Progenitor cell of endocrine pancreas (in vitro differentiated cells): ENCODE measurements around the gene DEGS1. TPM values are rescaled to one million over a fixed set of nuclear protein-coding genes. Genes with fewer than 3 reads are reported as not detected.

Experiments
- DNase-seq: peaks from one replicate; pipeline ENCODE4 v3.0.0; 2021; ENCODE audit warnings: low spot score; ENCODE audit not compliant: unreplicated experiment
- H3K27ac Mint-ChIP-seq: 2 replicates; pipeline ENCODE4 v1.8.0; 2021; ENCODE audit warnings: mild to moderate bottlenecking, moderate library complexity, mixed read lengths
- H3K27me3 Mint-ChIP-seq: 2 replicates; pipeline ENCODE4 v1.8.0; 2021; ENCODE audit warnings: mixed read lengths
- H3K36me3 Mint-ChIP-seq: 2 replicates; pipeline ENCODE4 v1.8.0; 2022; ENCODE audit warnings: mixed read lengths; ENCODE audit not compliant: insufficient read depth
- H3K4me1 Mint-ChIP-seq: 2 replicates; pipeline ENCODE4 v1.8.0; 2021; ENCODE audit warnings: low read depth, mixed read lengths
- H3K4me3 Mint-ChIP-seq: 2 replicates; pipeline ENCODE4 v1.8.0; 2021; ENCODE audit warnings: low read depth, mild to moderate bottlenecking, moderate library complexity, mixed read lengths
- H3K9me3 Mint-ChIP-seq: 2 replicates; pipeline ENCODE4 v1.8.0; 2021; ENCODE audit warnings: low read depth, mixed read lengths
- total RNA-seq: library from RNA; stranded (reverse); gene quantifications from 2 replicates; pipeline ENCODE4 v1.2.1, GENCODE V29; 2021
- TF ChIP-seq, protein P1 (sequence below): fragments of 200-600 bp; sonication (generic); IDR thresholded peaks from one replicate; pipeline ENCODE4 v1.5.0; 2021; ENCODE audit warnings: antibody characterized with exemption, mild to moderate bottlenecking; ENCODE audit not compliant: unreplicated experiment

The DEGS1 gene
- total RNA-seq, 1 donor from 2014 or later, result 10.4 TPM

DNA sequence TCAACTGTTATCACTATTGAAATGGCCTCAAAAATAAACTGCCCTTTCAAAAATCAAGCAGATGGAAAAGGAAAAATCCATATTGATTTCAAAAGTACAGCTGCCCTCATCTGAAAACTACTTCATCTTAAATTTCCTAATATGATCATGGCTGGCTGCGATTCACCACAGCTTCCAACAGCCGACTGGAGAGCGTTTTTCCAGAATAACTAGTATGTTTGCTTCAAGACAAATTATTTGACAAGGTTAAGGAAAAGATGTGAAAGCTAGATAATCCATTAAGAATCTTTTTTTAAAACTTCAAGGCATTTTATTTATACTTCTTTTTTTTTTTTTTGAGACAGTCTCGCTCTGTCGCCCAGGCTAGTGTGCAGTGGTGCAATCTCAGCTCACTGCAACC lies 4.1 kb upstream of the DEGS1 start:
- Mint-ChIP-seq H3K4me3 (no peak overlapping the region), H3K36me3 (no peaks in the 10 kb centered on the region), H3K9me3 (no peaks in the 10 kb centered on the region), H3K27me3 (peaks cover 17% of the 10 kb centered on the region), H3K4me1 (peaks cover 4% of the 10 kb centered on the region), H3K27ac (no peak overlapping the region)
- TF ChIP-seq, protein P1, sequence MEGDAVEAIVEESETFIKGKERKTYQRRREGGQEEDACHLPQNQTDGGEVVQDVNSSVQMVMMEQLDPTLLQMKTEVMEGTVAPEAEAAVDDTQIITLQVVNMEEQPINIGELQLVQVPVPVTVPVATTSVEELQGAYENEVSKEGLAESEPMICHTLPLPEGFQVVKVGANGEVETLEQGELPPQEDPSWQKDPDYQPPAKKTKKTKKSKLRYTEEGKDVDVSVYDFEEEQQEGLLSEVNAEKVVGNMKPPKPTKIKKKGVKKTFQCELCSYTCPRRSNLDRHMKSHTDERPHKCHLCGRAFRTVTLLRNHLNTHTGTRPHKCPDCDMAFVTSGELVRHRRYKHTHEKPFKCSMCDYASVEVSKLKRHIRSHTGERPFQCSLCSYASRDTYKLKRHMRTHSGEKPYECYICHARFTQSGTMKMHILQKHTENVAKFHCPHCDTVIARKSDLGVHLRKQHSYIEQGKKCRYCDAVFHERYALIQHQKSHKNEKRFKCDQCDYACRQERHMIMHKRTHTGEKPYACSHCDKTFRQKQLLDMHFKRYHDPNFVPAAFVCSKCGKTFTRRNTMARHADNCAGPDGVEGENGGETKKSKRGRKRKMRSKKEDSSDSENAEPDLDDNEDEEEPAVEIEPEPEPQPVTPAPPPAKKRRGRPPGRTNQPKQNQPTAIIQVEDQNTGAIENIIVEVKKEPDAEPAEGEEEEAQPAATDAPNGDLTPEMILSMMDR, result no peak
- DNase-seq, result no peak

DNA sequence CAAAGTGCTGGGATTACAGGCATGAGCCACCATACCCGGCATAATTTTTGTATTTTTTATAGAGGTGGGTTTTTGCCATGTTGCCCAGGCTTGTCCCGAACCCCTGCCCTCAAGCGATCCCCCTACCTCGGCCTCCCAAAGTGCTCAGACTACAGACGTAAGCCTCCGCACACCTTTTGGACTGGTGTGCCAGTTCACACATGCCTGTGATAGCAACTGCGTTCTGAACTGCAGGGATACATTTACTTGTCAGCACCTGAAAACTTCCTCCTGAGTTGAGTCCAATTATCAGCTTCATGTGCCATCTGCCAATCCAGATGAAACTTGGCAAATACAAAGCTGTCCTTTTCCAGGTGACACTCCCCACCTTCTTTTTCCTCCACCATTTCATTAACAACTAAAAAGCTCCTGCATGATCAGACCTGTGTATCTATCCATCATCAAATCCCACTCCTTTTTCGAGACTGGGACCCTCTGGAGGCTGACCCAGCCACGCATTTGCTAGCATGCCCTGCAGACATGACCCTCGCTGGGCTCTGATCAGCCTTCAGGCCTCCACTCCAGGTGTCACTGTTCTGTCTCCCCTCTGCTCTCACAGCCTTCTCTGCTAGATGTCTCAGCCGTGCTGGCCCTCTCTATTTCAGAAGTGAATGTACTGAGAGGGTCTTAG lies 2.1 kb upstream of the DEGS1 start:
- no peaks in the 10 kb centered on the region for H3K36me3 Mint-ChIP-seq
- no peak overlapping the region for H3K4me3 Mint-ChIP-seq
- peaks cover 5% of the 10 kb centered on the region for H3K4me1 Mint-ChIP-seq
- TF ChIP-seq, protein P1, result no peak
- H3K9me3 Mint-ChIP-seq, result no peaks in the 10 kb centered on the region
- no peak overlapping the region for H3K27ac Mint-ChIP-seq
- H3K27me3 Mint-ChIP-seq, result peaks cover 9% of the 10 kb centered on the region
- DNase-seq, result no peak

DNA sequence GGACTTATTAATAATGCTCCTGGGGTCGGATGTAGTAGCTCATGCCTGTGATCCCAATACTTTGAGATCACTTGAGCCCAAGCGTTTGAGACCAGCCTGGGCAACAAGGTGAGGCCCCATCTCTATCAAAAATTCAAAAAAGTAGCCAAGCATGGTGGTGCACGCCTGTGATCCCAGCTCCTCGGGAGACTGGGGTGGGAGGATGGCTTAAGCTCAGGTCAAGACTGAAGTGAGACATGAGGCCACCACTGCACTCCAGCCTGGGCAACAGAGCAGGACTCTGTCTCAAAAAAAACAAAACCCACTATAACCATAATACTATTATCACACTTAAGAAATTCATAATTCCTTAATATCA lies 1.6 kb upstream of the DEGS1 start:
- no peaks in the 10 kb centered on the region for H3K9me3 Mint-ChIP-seq
- peaks cover 5% of the 10 kb centered on the region for H3K4me1 Mint-ChIP-seq
- H3K36me3 Mint-ChIP-seq, result no peaks in the 10 kb centered on the region
- TF ChIP-seq, protein P1, result no peak
- H3K4me3 Mint-ChIP-seq, result no peak overlapping the region
- DNase-seq, result no peak
- no peak overlapping the region for H3K27ac Mint-ChIP-seq
- peaks cover 8% of the 10 kb centered on the region for H3K27me3 Mint-ChIP-seq

DNA sequence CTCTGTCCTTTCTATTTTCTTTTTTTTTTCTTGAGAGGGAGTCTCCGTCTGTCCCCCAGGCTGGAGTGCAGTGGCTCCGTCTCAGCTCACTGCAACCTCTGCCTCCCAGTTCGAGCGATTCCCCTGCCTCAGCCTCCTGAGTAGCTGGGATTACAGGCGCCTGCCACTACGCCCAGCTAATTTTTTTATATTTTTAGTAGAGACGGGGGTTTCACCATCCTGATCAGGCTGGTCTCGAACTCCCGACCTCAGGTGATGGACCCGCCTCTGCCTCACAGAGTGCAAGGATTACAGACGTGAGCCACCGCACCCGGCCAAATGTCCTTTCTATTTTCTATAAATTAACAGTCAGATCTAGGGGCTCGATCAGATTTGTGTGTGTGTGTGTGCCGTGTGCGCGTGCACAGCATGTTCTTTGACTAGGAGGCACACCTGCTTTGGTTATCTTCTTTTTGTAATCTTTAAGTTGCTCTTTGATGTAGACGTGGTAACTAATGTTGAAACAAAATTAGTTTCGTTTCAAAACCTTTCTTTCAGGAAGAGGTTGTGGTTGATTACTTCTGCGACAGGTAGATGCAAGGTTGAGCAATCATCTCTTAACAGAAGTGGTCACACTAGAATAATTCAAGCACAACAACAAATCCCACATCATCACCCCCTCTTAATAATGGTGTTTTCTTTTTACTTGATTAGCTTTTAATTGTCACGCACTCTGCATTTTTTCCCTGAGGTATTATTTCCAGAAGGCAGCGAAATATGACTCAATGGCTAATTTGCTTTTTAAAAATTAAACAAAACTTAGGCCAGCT lies 779 bp upstream of the DEGS1 start:
- H3K4me1 Mint-ChIP-seq, result peaks cover 10% of the 10 kb centered on the region
- H3K4me3 Mint-ChIP-seq, result peak overlapping the region; percentile 80
- DNase-seq, result no peak
- H3K36me3 Mint-ChIP-seq, result no peaks in the 10 kb centered on the region
- TF ChIP-seq, protein P1, result no peak
- H3K27ac Mint-ChIP-seq, result peak overlapping the region; percentile 81
- no peaks in the 10 kb centered on the region for H3K9me3 Mint-ChIP-seq
- H3K27me3 Mint-ChIP-seq, result peaks cover 8% of the 10 kb centered on the region

DNA sequence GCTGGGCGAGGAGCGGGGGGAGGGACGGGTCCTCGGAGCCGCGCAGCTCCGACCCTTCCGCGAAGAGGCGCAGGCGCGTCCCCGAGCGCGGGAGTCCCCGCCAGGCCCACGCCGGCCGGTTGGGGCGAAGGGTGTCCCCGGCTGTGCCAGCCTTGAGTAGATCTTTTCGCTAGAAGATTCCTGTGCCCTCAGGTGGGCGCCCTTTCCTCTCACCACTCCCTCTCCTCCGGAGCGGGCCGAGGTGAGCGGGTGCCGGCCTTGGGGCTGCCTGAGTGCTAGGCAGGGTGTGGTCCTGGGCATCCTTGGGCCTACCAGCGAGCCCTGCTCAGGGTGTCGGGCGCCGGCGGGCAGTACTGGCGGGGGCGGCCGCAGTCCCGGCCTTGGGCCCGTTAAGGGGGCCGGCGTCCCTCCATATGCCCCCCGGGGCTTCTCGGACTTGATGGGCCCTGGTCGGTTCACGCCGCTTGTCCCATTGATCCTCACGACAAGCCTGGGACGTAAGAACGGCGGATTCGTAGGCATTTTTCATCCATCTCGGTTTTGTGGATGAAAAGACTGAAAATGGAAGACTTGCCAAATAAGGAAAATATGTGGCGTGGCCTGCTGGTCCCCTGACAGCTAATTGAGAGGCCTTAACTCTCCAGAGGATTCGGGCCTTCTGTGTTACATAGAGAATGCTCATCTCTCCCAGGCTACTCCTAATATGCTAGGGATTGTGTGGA lies 712 bp downstream of the DEGS1 start:
- peaks cover 4% of the 10 kb centered on the region for H3K9me3 Mint-ChIP-seq
- H3K27me3 Mint-ChIP-seq, result peaks cover 7% of the 10 kb centered on the region
- peaks cover 3% of the 10 kb centered on the region for H3K36me3 Mint-ChIP-seq
- peaks cover 10% of the 10 kb centered on the region for H3K4me1 Mint-ChIP-seq
- TF ChIP-seq, protein P1, result no peak
- peak overlapping the region; percentile 45 for H3K27ac Mint-ChIP-seq
- H3K4me3 Mint-ChIP-seq, result peak overlapping the region; percentile 77
- peak; percentile 39 for DNase-seq
